Endothelial cell (in vitro differentiated cells): ENCODE measurements around the gene GSDME. TPM values are rescaled to one million over a fixed set of nuclear protein-coding genes. Genes with fewer than 3 reads are reported as not detected.

Experiments used
- DNase-seq: peaks from one replicate; pipeline ENCODE4 v3.0.0; 2021; ENCODE audit warnings: low spot score
- H3K27ac Mint-ChIP-seq: one replicate; pipeline ENCODE4 v1.8.0; 2021; ENCODE audit warnings: mixed read lengths, inconsistent platforms; ENCODE audit not compliant: unreplicated experiment
- H3K27me3 Mint-ChIP-seq: one replicate; pipeline ENCODE4 v1.8.0; 2021; ENCODE audit warnings: mild to moderate bottlenecking, moderate library complexity, mixed read lengths, inconsistent platforms; ENCODE audit not compliant: unreplicated experiment
- H3K36me3 Mint-ChIP-seq: one replicate; pipeline ENCODE4 v1.8.0; 2021; ENCODE audit warnings: mild to moderate bottlenecking, low read depth, mixed read lengths, inconsistent platforms; ENCODE audit not compliant: unreplicated experiment
- H3K4me1 Mint-ChIP-seq: one replicate; pipeline ENCODE4 v1.8.0; 2021; ENCODE audit warnings: mild to moderate bottlenecking, mixed read lengths, inconsistent platforms; ENCODE audit not compliant: unreplicated experiment
- H3K4me3 Mint-ChIP-seq: one replicate; pipeline ENCODE4 v1.8.0; 2021; ENCODE audit warnings: mild to moderate bottlenecking, mixed read lengths, inconsistent platforms; ENCODE audit not compliant: unreplicated experiment
- H3K9me3 Mint-ChIP-seq: one replicate; pipeline ENCODE4 v1.8.0; 2021; ENCODE audit warnings: mixed read lengths, inconsistent platforms; ENCODE audit not compliant: unreplicated experiment
- CTCF ChIP-seq: fragments of 200-600 bp; sonication (generic); IDR thresholded peaks from one replicate; pipeline ENCODE4 v1.5.0; 2021; ENCODE audit warnings: antibody characterized with exemption; ENCODE audit not compliant: unreplicated experiment
- total RNA-seq: library from RNA; stranded (reverse); fragmentation: NEBNext Ultra II Directional; extraction: Animal tissue kit (Norgen Biotek cat#: 25700); gene quantifications from one replicate; pipeline ENCODE4 v1.2.1, GENCODE V29; 2021; ENCODE audit not compliant: unreplicated experiment

The GSDME gene
- total RNA-seq, 1 donor from 2014 or later, result 4.4 TPM

- no peak for TF ChIP-seq CTCF
- peaks cover 8% of the 10 kb centered on the region for H3K27me3 Mint-ChIP-seq
- peaks cover 6% of the 10 kb centered on the region for H3K4me1 Mint-ChIP-seq
- DNase-seq, result peak; percentile 45
- peak overlapping the region; percentile 91 for H3K4me3 Mint-ChIP-seq
- H3K36me3 Mint-ChIP-seq, result no peaks in the 10 kb centered on the region
- no peak overlapping the region for H3K27ac Mint-ChIP-seq
- H3K9me3 Mint-ChIP-seq, result no peaks in the 10 kb centered on the region
Measured at GRCh38 chr7:24756545-24757352, 515 bp downstream of the GSDME start.

GRCh38 chr7:24755541-24756407 lies 1.5 kb downstream of the GSDME start:
- peak overlapping the region; percentile 79 for H3K4me3 Mint-ChIP-seq
- no peaks in the 10 kb centered on the region for H3K36me3 Mint-ChIP-seq
- DNase-seq, result no peak
- TF ChIP-seq CTCF, result no peak
- peaks cover 8% of the 10 kb centered on the region for H3K27me3 Mint-ChIP-seq
- H3K4me1 Mint-ChIP-seq, result peaks cover 6% of the 10 kb centered on the region
- H3K27ac Mint-ChIP-seq, result no peak overlapping the region
- no peaks in the 10 kb centered on the region for H3K9me3 Mint-ChIP-seq

GRCh38 chr7:24754906-24755506 lies 2.3 kb downstream of the GSDME start:
- Mint-ChIP-seq H3K9me3 (no peaks in the 10 kb centered on the region), H3K27ac (no peak overlapping the region), H3K36me3 (no peaks in the 10 kb centered on the region), H3K4me3 (no peak overlapping the region), H3K4me1 (peaks cover 6% of the 10 kb centered on the region), H3K27me3 (peaks cover 8% of the 10 kb centered on the region)
- no peak for TF ChIP-seq CTCF
- no peak for DNase-seq

GRCh38 chr7:24752073-24752800 lies 5.0 kb downstream of the GSDME start:
- Mint-ChIP-seq H3K4me3 (no peak overlapping the region), H3K9me3 (no peaks in the 10 kb centered on the region), H3K27ac (no peak overlapping the region), H3K36me3 (no peaks in the 10 kb centered on the region), H3K27me3 (peaks cover 2% of the 10 kb centered on the region), H3K4me1 (no peaks in the 10 kb centered on the region)
- no peak for DNase-seq
- no peak for TF ChIP-seq CTCF
